Gastroesophageal sphincter (tissue), 4 donors: ENCODE measurements around the gene ANKS1A. TPM values are rescaled to one million over a fixed set of nuclear protein-coding genes. Genes with fewer than 3 reads are reported as not detected.

Experiments
- ATAC-seq: fragments of 150-250 bp; one replicate; pipeline ENCODE4 v1.9.1; 2016; ENCODE audit warnings: mild to moderate bottlenecking, moderate library complexity
- H3K27ac ChIP-seq, 4 donors: fragments of 200-600 bp; sonication (generic) in 3 of 4; 1 replicate in 3 of 4; 2 replicates in 1 of 4; pipeline ENCODE4 v1.5.1; 2016 to 2019
- H3K27me3 ChIP-seq: fragments of 200-600 bp; sonication (generic); one replicate; pipeline ENCODE4 v1.5.1; 2019
- H3K36me3 ChIP-seq, 2 donors: fragments of 200-600 bp; sonication (generic); one replicate each; pipeline ENCODE4 v1.5.1; 2019; ENCODE audit warnings: control low read depth in 1 of 2
- H3K4me1 ChIP-seq, 3 donors: fragments of 200-600 bp; sonication (generic); 1 replicate in 2 of 3; 2 replicates in 1 of 3; pipeline ENCODE4 v1.5.1; 2016 to 2019; ENCODE audit warnings: control low read depth in 2 of 3
- H3K4me3 ChIP-seq, 2 donors: fragments of 200-600 bp; sonication (generic); one replicate each; pipeline ENCODE4 v1.5.1; 2019; ENCODE audit warnings: mild to moderate bottlenecking in 1 of 2, moderate library complexity in 1 of 2
- H3K9me3 ChIP-seq, 3 donors: fragments of 200-600 bp; sonication (generic); one replicate each; pipeline ENCODE4 v1.5.1; 2017 to 2019; ENCODE audit warnings: control low read depth in 2 of 3
- CTCF ChIP-seq, 4 experiments: fragments of 200-600 bp in 2 of 4; fragments of 450-650 bp in 2 of 4; sonication (generic) in 1 of 4; IDR thresholded peaks; one replicate each; pipeline ENCODE4 v1.5.1; 2017 to 2019; ENCODE audit warnings: antibody characterized with exemption in 4 of 4, mild to moderate bottlenecking in 2 of 4, moderate library complexity in 2 of 4
- EP300 ChIP-seq: sonication (generic); formaldehyde crosslinking; IDR thresholded peaks from one replicate; pipeline ENCODE4 v1.6.1; 2017; ENCODE audit warnings: antibody characterized with exemption, mild to moderate bottlenecking
- POLR2A ChIP-seq, 2 donors: fragments of 450-650 bp; IDR thresholded peaks; one replicate each; pipeline ENCODE4 v1.6.1; 2017; ENCODE audit warnings: antibody characterized with exemption in 2 of 2, mild to moderate bottlenecking in 2 of 2, moderate library complexity in 1 of 2
- POLR2AphosphoS5 ChIP-seq: sonication (generic); formaldehyde crosslinking; IDR thresholded peaks from one replicate; pipeline ENCODE4 v1.6.1; 2017; ENCODE audit warnings: antibody characterized with exemption
- WGBS, 2 donors: methylation state at CpG; one replicate each; pipeline ENCODE4 v1.1.5; 2018; ENCODE audit warnings: low coverage in 1 of 2; 5-methylcytosine and 5-hydroxymethylcytosine counted together
- total RNA-seq, 4 donors: library from RNA; depleted of rRNA; stranded (reverse); fragments of >200 nt; gene quantifications; one replicate each; pipeline ENCODE4 v1.1.0, GENCODE V29; 2016

Gene ANKS1A
- total RNA-seq, 4 donors from 2014 or later, result 52.0 to 135 (median 88.4) TPM

- ATAC-seq, result no peak
- WGBS, 2 donors, result 60% methylated on average over 1 of the region's 21 CpGs; no CpG with 5 or more reads in 1 of the 2 donors
- Histone ChIP-seq H3K4me1 (peaks cover 0 to 62% (median 12%) of the 10 kb centered on the region in 3 donors), H3K27ac (peak overlapping the region in 3 of 4 donors; percentile 68 to 72 (median 68)), H3K36me3 (peaks cover 0 to 100% of the 10 kb centered on the region in 2 donors), H3K27me3 (no peaks in the 10 kb centered on the region), H3K9me3 (no peaks in the 10 kb centered on the region), H3K4me3 (no peak overlapping the region)
- TF ChIP-seq POLR2AphosphoS5 (no peak), EP300 (no peak), POLR2A (IDR thresholded peaks at IDR 0.05) (no peak), CTCF (IDR thresholded peaks at IDR 0.05) (no peak)
Observed at GRCh38 chr6:35080821-35081425, 191.9 kb downstream of the ANKS1A start.

GRCh38 chr6:35081426-35081851 lies 192.4 kb downstream of the ANKS1A start:
- WGBS, 2 donors, result 35 to 48% methylated on average over 4 to 12 of the region's 13 CpGs
- TF ChIP-seq POLR2AphosphoS5, result no peak
- no peak for TF ChIP-seq EP300
- no peak for TF ChIP-seq POLR2A (IDR thresholded peaks at IDR 0.05)
- no peak for TF ChIP-seq CTCF (IDR thresholded peaks at IDR 0.05)
- ATAC-seq, result peak; percentile 8
- Histone ChIP-seq H3K4me1 (peaks cover 0 to 63% (median 12%) of the 10 kb centered on the region in 3 donors), H3K4me3 (no peak overlapping the region), H3K27ac (peak overlapping the region in 3 of 4 donors; percentile 68 to 72 (median 68)), H3K36me3 (peaks cover 0 to 100% of the 10 kb centered on the region in 2 donors), H3K9me3 (no peaks in the 10 kb centered on the region), H3K27me3 (no peaks in the 10 kb centered on the region)

- no peak for ATAC-seq
- H3K27ac ChIP-seq, result peak overlapping the region in 3 of 4 donors; percentile 68 to 72 (median 68)
- H3K27me3 ChIP-seq, result no peaks in the 10 kb centered on the region
Observed at GRCh38 chr6:35082046-35082732, 193.1 kb downstream of the ANKS1A start.

GRCh38 chr6:35082733-35083403 lies 193.8 kb downstream of the ANKS1A start:
- peak overlapping the region in 3 of 4 donors; percentile 68 to 72 (median 68) for H3K27ac ChIP-seq

More at GRCh38 chr6:35082046-35082732, 193.1 kb downstream of the ANKS1A start:
- WGBS, 2 donors, result 37% methylated on average over 5 of the region's 19 CpGs; no CpG with 5 or more reads in 1 of the 2 donors
- no peaks in the 10 kb centered on the region for H3K9me3 ChIP-seq
- peaks cover 0 to 100% of the 10 kb centered on the region in 2 donors for H3K36me3 ChIP-seq
- no peak overlapping the region for H3K4me3 ChIP-seq
- H3K4me1 ChIP-seq, result peaks cover 0 to 70% (median 12%) of the 10 kb centered on the region in 3 donors
- TF ChIP-seq EP300 (no peak), CTCF (IDR thresholded peaks at IDR 0.05) (peak in 1 of 4 experiments; percentile 3)

More at GRCh38 chr6:35082733-35083403, 193.8 kb downstream of the ANKS1A start:
- no peaks in the 10 kb centered on the region for H3K27me3 ChIP-seq
- TF ChIP-seq EP300 (no peak), POLR2A (IDR thresholded peaks at IDR 0.05) (no peak), POLR2AphosphoS5 (no peak), CTCF (IDR thresholded peaks at IDR 0.05) (no peak)
- ATAC-seq, result no peak
- no peaks in the 10 kb centered on the region for H3K9me3 ChIP-seq
- WGBS, 2 donors, result 100% methylated on average over 1 of the region's 13 CpGs; no CpG with 5 or more reads in 1 of the 2 donors
- peaks cover 0 to 100% of the 10 kb centered on the region in 2 donors for H3K36me3 ChIP-seq
- peaks cover 0 to 76% (median 12%) of the 10 kb centered on the region in 3 donors for H3K4me1 ChIP-seq
- H3K4me3 ChIP-seq, result no peak overlapping the region
